Smooth muscle cell (in vitro differentiated cells): ENCODE measurements around the gene ETV3L. TPM values are rescaled to one million over a fixed set of nuclear protein-coding genes. Genes with fewer than 3 reads are reported as not detected.
A peak's percentile ranks its signal among the peaks of the same experiment; 100 is the strongest.

Experiments used
- DNase-seq: peaks from one replicate; lab custom pipeline; 2025; ENCODE audit not compliant: unreplicated experiment; lab: John Stamatoyannopoulos, UW
- H2AFZ ChIP-seq: fragments of 200-600 bp; sonication (generic); 2 replicates; pipeline ENCODE4 v1.6.0; 2016; ENCODE audit warnings: antibody characterized with exemption, low read depth, mild to moderate bottlenecking
- H3F3A ChIP-seq: fragments of 200-600 bp; sonication (generic); 2 replicates; pipeline ENCODE4 v1.6.0; 2017; ENCODE audit warnings: antibody characterized with exemption, low read depth
- H3K27ac ChIP-seq: fragments of 200-600 bp; sonication (generic); 2 replicates; pipeline ENCODE4 v1.5.1; 2016; ENCODE audit warnings: low read depth, mild to moderate bottlenecking
- H3K27me3 ChIP-seq: fragments of 200-600 bp; sonication (generic); 2 replicates; pipeline ENCODE4 v1.6.1; 2016; ENCODE audit warnings: low read depth, mild to moderate bottlenecking
- H3K36me3 ChIP-seq: fragments of 200-600 bp; sonication (generic); 2 replicates; pipeline ENCODE4 v1.5.1; 2016; ENCODE audit warnings: low read depth
- H3K4me1 ChIP-seq: fragments of 200-600 bp; sonication (generic); 2 replicates; pipeline ENCODE4 v1.5.1; 2016; ENCODE audit warnings: low read depth
- H3K4me2 ChIP-seq: fragments of 200-600 bp; sonication (generic); 2 replicates; pipeline ENCODE4 v1.6.0; 2016; ENCODE audit warnings: mild to moderate bottlenecking
- H3K4me3 ChIP-seq: fragments of 200-600 bp; sonication (generic); 2 replicates; pipeline ENCODE4 v1.5.1; 2016; ENCODE audit warnings: mild to moderate bottlenecking
- H3K79me2 ChIP-seq: fragments of 200-600 bp; sonication (generic); 2 replicates; pipeline ENCODE4 v1.6.0; 2016; ENCODE audit warnings: low read depth, mild to moderate bottlenecking
- H3K9ac ChIP-seq: fragments of 200-600 bp; sonication (generic); 2 replicates; pipeline ENCODE4 v1.6.0; 2016; ENCODE audit warnings: low read depth
- H3K9me3 ChIP-seq: fragments of 200-600 bp; sonication (generic); replicated peaks from 2 replicates; pipeline ENCODE4 v1.5.1; 2016; ENCODE audit warnings: low read depth
- H4K20me1 ChIP-seq: fragments of 200-600 bp; sonication (generic); 2 replicates; pipeline ENCODE4 v1.6.0; 2016; ENCODE audit warnings: low read depth
- WGBS: methylation state at CpG from one replicate; pipeline ENCODE4 v1.1.7; 2016; ENCODE audit warnings: low lambda C conversion rate; 5-methylcytosine and 5-hydroxymethylcytosine counted together
- polyA plus RNA-seq: library from polyadenylated mRNA; unstranded; fragments of >200 nt; fragmentation: Nextera tagmentation; extraction: Ambion mirVana; gene quantifications from 2 replicates; pipeline ENCODE4 v1.2.1, GENCODE V29; 2016
- total RNA-seq: library from RNA; depleted of rRNA; stranded (reverse); fragments of >200 nt; gene quantifications from 2 replicates; pipeline ENCODE4 v1.2.3, GENCODE V29; 2014
- TF ChIP-seq, protein P1 (sequence below): fragments of 200-600 bp; sonication (generic); IDR thresholded peaks from 2 replicates; pipeline ENCODE4 v1.5.1; 2017; ENCODE audit warnings: borderline replicate concordance, mild to moderate bottlenecking, antibody characterized with exemption; ENCODE audit not compliant: insufficient read depth, poor library complexity, severe bottlenecking

Gene ETV3L
- total and polyA plus RNA-seq, 2 experiments from 2014 or later: not detected

DNA sequence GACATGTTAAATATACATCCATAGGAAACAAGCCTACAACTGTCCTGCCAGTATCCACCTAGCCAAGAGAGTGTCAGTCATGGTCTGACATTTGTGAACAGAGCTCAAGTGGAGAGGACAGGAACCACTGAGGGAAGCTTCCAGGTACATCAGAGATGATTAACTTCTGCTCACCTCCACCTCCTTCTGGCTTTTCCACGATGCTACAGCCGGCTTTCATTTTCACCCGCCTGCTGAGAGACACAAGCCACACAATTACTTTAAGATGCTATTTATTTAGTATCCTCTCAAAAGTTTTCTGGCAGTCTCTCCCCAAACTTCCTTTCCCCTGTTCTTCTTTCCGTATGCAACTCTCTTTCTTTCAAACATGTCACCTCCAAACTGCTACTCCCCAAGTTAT lies 36.5 kb upstream of the ETV3L start:
- Histone ChIP-seq H3F3A (peaks cover 53% of the 10 kb centered on the region), H2AFZ (no peak overlapping the region), H3K79me2 (peaks cover 45% of the 10 kb centered on the region), H4K20me1 (peaks cover 68% of the 10 kb centered on the region), H3K4me3 (peak overlapping the region; percentile 100), H3K27ac (peak overlapping the region; percentile 99), H3K4me1 (peaks cover 21% of the 10 kb centered on the region), H3K4me2 (peak overlapping the region; percentile 91), H3K9me3 (no peaks in the 10 kb centered on the region), H3K9ac (peak overlapping the region; percentile 99), H3K36me3 (peaks cover 19% of the 10 kb centered on the region), H3K27me3 (no peaks in the 10 kb centered on the region)
- WGBS: 54% methylated on average over 4 of the region's 4 CpGs
- TF ChIP-seq, protein P1, sequence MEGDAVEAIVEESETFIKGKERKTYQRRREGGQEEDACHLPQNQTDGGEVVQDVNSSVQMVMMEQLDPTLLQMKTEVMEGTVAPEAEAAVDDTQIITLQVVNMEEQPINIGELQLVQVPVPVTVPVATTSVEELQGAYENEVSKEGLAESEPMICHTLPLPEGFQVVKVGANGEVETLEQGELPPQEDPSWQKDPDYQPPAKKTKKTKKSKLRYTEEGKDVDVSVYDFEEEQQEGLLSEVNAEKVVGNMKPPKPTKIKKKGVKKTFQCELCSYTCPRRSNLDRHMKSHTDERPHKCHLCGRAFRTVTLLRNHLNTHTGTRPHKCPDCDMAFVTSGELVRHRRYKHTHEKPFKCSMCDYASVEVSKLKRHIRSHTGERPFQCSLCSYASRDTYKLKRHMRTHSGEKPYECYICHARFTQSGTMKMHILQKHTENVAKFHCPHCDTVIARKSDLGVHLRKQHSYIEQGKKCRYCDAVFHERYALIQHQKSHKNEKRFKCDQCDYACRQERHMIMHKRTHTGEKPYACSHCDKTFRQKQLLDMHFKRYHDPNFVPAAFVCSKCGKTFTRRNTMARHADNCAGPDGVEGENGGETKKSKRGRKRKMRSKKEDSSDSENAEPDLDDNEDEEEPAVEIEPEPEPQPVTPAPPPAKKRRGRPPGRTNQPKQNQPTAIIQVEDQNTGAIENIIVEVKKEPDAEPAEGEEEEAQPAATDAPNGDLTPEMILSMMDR: peak; percentile 6
- no peak for DNase-seq

DNA sequence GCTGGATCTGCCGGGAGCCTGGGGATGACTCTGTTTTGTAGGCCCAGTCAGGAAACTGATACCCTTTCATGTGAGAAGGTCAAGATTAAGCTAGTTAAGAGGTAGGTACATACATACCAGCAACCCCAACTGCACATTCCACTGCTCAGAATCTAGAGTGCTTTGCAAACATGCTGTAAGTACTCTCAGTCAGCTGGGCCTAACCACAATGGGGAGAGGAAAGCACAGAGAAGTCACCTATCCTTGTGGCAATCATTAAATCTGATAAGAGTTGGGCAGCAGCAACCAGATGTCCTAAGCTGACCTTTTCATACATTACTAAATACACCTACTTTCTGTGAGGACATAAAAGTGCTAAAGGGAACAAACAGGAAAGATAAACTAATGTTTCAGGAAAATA lies 36.0 kb upstream of the ETV3L start:
- 31% methylated on average over 1 of the region's 1 CpG for WGBS
- Histone ChIP-seq H3K9ac (no peak overlapping the region), H3K9me3 (no peaks in the 10 kb centered on the region)

DNA sequence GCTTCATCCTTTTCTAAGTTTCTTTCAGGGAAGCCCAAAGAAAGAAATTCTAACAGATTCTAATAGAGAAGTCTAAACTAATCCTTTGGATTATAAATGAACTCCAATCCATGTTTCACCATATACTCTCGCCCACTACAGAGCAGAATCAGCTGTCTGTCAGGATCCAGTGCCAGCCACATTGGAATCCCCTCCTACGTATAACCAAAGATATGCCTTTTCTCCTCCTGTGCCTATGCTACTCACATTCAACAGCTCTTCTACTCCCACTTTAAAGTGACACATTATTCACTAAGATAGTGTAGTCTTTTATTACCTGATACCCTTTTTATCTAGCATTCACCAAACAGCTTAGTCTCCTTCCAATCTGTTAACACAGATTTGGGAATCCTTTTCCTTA lies 35.5 kb upstream of the ETV3L start:
- H3K36me3 ChIP-seq: peaks cover 28% of the 10 kb centered on the region
- no peak overlapping the region for H2AFZ ChIP-seq
- no peaks in the 10 kb centered on the region for H3K9me3 ChIP-seq
- peaks cover 46% of the 10 kb centered on the region for H3F3A ChIP-seq
- DNase-seq: no peak
- TF ChIP-seq, protein P1: no peak
- peak overlapping the region; percentile 91 for H3K4me2 ChIP-seq
- peak overlapping the region; percentile 19 for H3K9ac ChIP-seq
- no peaks in the 10 kb centered on the region for H3K27me3 ChIP-seq
- peaks cover 21% of the 10 kb centered on the region for H3K4me1 ChIP-seq
- 51% methylated on average over 2 of the region's 2 CpGs for WGBS
- H4K20me1 ChIP-seq: peaks cover 79% of the 10 kb centered on the region
- H3K4me3 ChIP-seq: no peak overlapping the region
- H3K27ac ChIP-seq: peak overlapping the region; percentile 99
- H3K79me2 ChIP-seq: peaks cover 55% of the 10 kb centered on the region

More for the DNA sequence above, 36.0 kb upstream of the ETV3L start:
- Histone ChIP-seq H3K4me2 (peak overlapping the region; percentile 91), H3K36me3 (peaks cover 22% of the 10 kb centered on the region), H4K20me1 (peaks cover 73% of the 10 kb centered on the region), H3K4me1 (peaks cover 21% of the 10 kb centered on the region), H3K4me3 (no peak overlapping the region), H3F3A (peaks cover 51% of the 10 kb centered on the region), H3K27me3 (no peaks in the 10 kb centered on the region), H3K79me2 (peaks cover 49% of the 10 kb centered on the region), H3K27ac (peak overlapping the region; percentile 99), H2AFZ (no peak overlapping the region)
- TF ChIP-seq, protein P1: no peak
- no peak for DNase-seq

DNA sequence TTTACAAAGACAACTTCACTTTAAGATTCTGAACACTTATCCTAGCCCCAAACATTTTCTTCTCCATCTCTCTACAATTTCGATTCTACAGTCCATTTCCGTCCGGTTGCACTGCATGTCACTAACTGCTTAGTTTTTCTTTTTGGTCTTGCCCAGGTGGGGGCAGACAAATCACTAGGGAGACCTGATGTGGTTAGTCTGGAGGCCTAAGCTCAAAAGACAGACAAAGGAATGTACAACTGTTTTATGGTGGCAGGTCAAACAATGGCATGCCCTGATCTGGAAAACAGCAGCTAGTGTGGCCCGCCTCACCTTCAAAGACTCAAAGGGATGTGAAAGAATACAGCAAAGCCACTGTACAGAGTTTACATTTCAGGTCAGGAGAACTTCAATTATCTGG lies 34.8 kb upstream of the ETV3L start:
- no peaks in the 10 kb centered on the region for H3K27me3 ChIP-seq
- TF ChIP-seq, protein P1: no peak
- H3K9me3 ChIP-seq: no peaks in the 10 kb centered on the region
- peak overlapping the region; percentile 91 for H3K4me2 ChIP-seq
- peak overlapping the region; percentile 99 for H3K27ac ChIP-seq
- no peak for DNase-seq
- WGBS: 83% methylated on average over 4 of the region's 4 CpGs
- H3K79me2 ChIP-seq: peaks cover 57% of the 10 kb centered on the region
- peak overlapping the region; percentile 19 for H3K9ac ChIP-seq
- H3K4me3 ChIP-seq: no peak overlapping the region
- peaks cover 85% of the 10 kb centered on the region for H4K20me1 ChIP-seq
- peaks cover 40% of the 10 kb centered on the region for H3F3A ChIP-seq
- peaks cover 17% of the 10 kb centered on the region for H3K4me1 ChIP-seq
- no peak overlapping the region for H2AFZ ChIP-seq
- H3K36me3 ChIP-seq: peaks cover 30% of the 10 kb centered on the region
